HepG2 (cell line): Measurements from ENCODE around the gene NOVA2. TPM values are rescaled to one million over a fixed set of nuclear protein-coding genes. Genes with fewer than 3 reads are reported as not detected.

Experiments used
- ATAC-seq: fragments of 200-7000 bp; cut with Tn5 transposase; 3 replicates; pipeline ENCODE4 v1.9.1; 2020; ENCODE audit warnings: mild to moderate bottlenecking, moderate library complexity
- BruUV-seq: library from RNA; stranded (reverse); fragments of 400-500 nt; replicated peaks from 2 replicates; lab custom pipeline; 2021; lab: Mats Ljungman, UMichigan
- CTCF ChIA-PET: fragments of 300-600 bp; formaldehyde crosslinking; extraction: SDS; loops from one replicate; lab custom pipeline; 2021; ENCODE audit warnings: low total read pairs, inconsistent platforms, low intra/inter-chr PET ratio; lab: Yijun Ruan, JAX
- POLR2A ChIA-PET: fragments of 350-600 bp; sonication (Branson Sonifier 250); formaldehyde crosslinking; loops from one replicate; lab custom pipeline; 2020; ENCODE audit warnings: antibody characterized with exemption, inconsistent platforms; lab: Yijun Ruan, JAX
- DNase-seq: peaks from one replicate; pipeline ENCODE4 v3.0.0-alpha.2; 2015; ENCODE audit warnings: low spot score
- FAIRE-seq: peaks from 3 replicates; lab custom pipeline; 2011; peaks lifted over from hg19 to GRCh38; lab: Jason Lieb, UNC
- H2AFZ ChIP-seq: one replicate; pipeline ENCODE4 v1.6.1; 2011; ENCODE audit warnings: low read length, inconsistent platforms
- H3K27ac ChIP-seq: fragments of 300-600 bp; 3 replicates; pipeline ENCODE4 v1.8.0; 2011; ENCODE audit warnings: mixed run types, mild to moderate bottlenecking, mixed read lengths, low read length, inconsistent platforms; ENCODE audit not compliant: insufficient read depth; ENCODE audit errors: extremely low read length
- H3K27me3 ChIP-seq, 2 experiments: fragments of 200-600 bp in 1 of 2; 2 replicates in 1 of 2; 3 replicates in 1 of 2; pipeline versions ENCODE4 v1.6.0 to v1.8.0; 2011; ENCODE audit warnings: low read length in 2 of 2, mild to moderate bottlenecking in 2 of 2, moderate library complexity in 2 of 2, inconsistent platforms in 1 of 2; ENCODE audit not compliant: insufficient read depth in 2 of 2, control insufficient read depth in 1 of 2
- H3K36me3 ChIP-seq, 2 experiments: fragments of 200-600 bp in 1 of 2; replicated peaks in 1 of 2; 2 replicates in 1 of 2; 3 replicates in 1 of 2; pipeline versions ENCODE4 v1.5.1 to v1.8.0; 2011; ENCODE audit warnings: low read length in 2 of 2, inconsistent platforms in 1 of 2; ENCODE audit not compliant: insufficient read depth in 2 of 2, control insufficient read depth in 1 of 2
- H3K4me1 ChIP-seq: 2 replicates; pipeline ENCODE4 v1.5.1; 2012; ENCODE audit warnings: low read length, inconsistent platforms; ENCODE audit not compliant: insufficient read depth
- H3K4me2 ChIP-seq: 2 replicates; pipeline ENCODE4 v1.6.0; 2011; ENCODE audit warnings: low read depth, low read length, inconsistent platforms
- H3K4me3 ChIP-seq, 3 experiments: fragments of 200-600 bp in 1 of 3; sonication (generic), shearing (Covaris generic) in 1 of 3; replicated peaks in 1 of 3; 2 replicates each; pipeline ENCODE4 v1.5.1; 2011 to 2016; ENCODE audit warnings: low read length in 3 of 3, inconsistent platforms in 2 of 3, low read depth in 2 of 3, mild to moderate bottlenecking in 2 of 3, control low read depth in 1 of 3, mixed read lengths in 1 of 3; ENCODE audit not compliant: insufficient read depth in 1 of 3
- H3K79me2 ChIP-seq: one replicate; pipeline ENCODE4 v1.6.1; 2011; ENCODE audit warnings: low read length, inconsistent platforms; ENCODE audit not compliant: insufficient read depth
- H3K9ac ChIP-seq: 2 replicates; pipeline ENCODE4 v1.6.0; 2011; ENCODE audit warnings: mild to moderate bottlenecking, low read depth, low read length, inconsistent platforms; ENCODE audit not compliant: insufficient read depth
- H3K9me3 ChIP-seq: 2 replicates; pipeline ENCODE4 v1.5.1; 2012; ENCODE audit warnings: mild to moderate bottlenecking, low read length
- H4K20me1 ChIP-seq: 2 replicates; pipeline ENCODE4 v1.6.0; 2011; ENCODE audit warnings: inconsistent platforms, mild to moderate bottlenecking, low read length, moderate library complexity; ENCODE audit not compliant: insufficient read depth
- CSRNP1 ChIP-seq: sonication (generic); formaldehyde crosslinking; IDR thresholded peaks from 2 replicates; pipeline ENCODE4 v1.8.1; 2023; ENCODE audit warnings: mild to moderate bottlenecking, missing genetic modification reagents
- ELF3 ChIP-seq: IDR thresholded peaks from 2 replicates; pipeline ENCODE4 v1.6.1; 2016; ENCODE audit warnings: missing genetic modification reagents, missing compliant biosample characterization
- ETV6 ChIP-seq: sonication (generic); formaldehyde crosslinking; conservative IDR thresholded peaks from 2 replicates; pipeline ENCODE4 v1.4.0; 2020; ENCODE audit warnings: missing genetic modification reagents
- FOXK1 ChIP-seq: sonication (generic); formaldehyde crosslinking; IDR thresholded peaks from 2 replicates; pipeline ENCODE4 v1.4.0; 2020; ENCODE audit warnings: low read depth, missing genetic modification reagents, borderline replicate concordance
- KLF6 ChIP-seq: IDR thresholded peaks from 2 replicates; pipeline ENCODE4 v1.8.0; 2016; ENCODE audit warnings: missing biosample characterization, missing genetic modification reagents
- MEF2D ChIP-seq: sonication (generic); formaldehyde crosslinking; IDR thresholded peaks from 2 replicates; pipeline ENCODE4 v1.5.1; 2020; ENCODE audit warnings: mild to moderate bottlenecking, missing genetic modification reagents
- REPIN1 ChIP-seq: sonication (generic); formaldehyde crosslinking; IDR thresholded peaks from 2 replicates; pipeline ENCODE4 v1.8.0; 2022; ENCODE audit warnings: missing genetic modification reagents, low read depth, mild to moderate bottlenecking, borderline replicate concordance
- REST ChIP-seq, 2 experiments: IDR thresholded peaks; 2 replicates each; pipeline ENCODE4 v1.6.1; 2011 to 2012; ENCODE audit warnings: low read length in 2 of 2, borderline replicate concordance in 1 of 2, low read depth in 1 of 2, mild to moderate bottlenecking in 1 of 2, moderate library complexity in 1 of 2
- RFX1 ChIP-seq: fragments of 450-650 bp; IDR thresholded peaks from 2 replicates; pipeline ENCODE4 v1.6.1; 2017
- SOX13 ChIP-seq, 3 experiments: fragments of 450-650 bp in 1 of 3; sonication (generic) in 1 of 3; formaldehyde crosslinking in 1 of 3; IDR thresholded peaks in 2 of 3; conservative IDR thresholded peaks in 1 of 3; 2 replicates each; pipeline versions ENCODE4 v1.5.0 to v1.6.1; 2016 to 2020; ENCODE audit warnings: antibody characterized with exemption in 1 of 3, mild to moderate bottlenecking in 1 of 3, missing compliant biosample characterization in 1 of 3, missing genetic modification reagents in 1 of 3, moderate library complexity in 1 of 3
- WIZ ChIP-seq: sonication (generic); formaldehyde crosslinking; IDR thresholded peaks from 2 replicates; pipeline ENCODE4 v1.5.1; 2020; ENCODE audit warnings: mild to moderate bottlenecking, missing genetic modification reagents
- ZFP41 ChIP-seq: sonication (generic); formaldehyde crosslinking; IDR thresholded peaks from 2 replicates; pipeline ENCODE4 v1.4.0; 2020; ENCODE audit warnings: mild to moderate bottlenecking, missing genetic modification reagents, borderline replicate concordance
- ZNF335 ChIP-seq: sonication (generic); formaldehyde crosslinking; IDR thresholded peaks from 2 replicates; pipeline ENCODE4 v1.4.0; 2020; ENCODE audit warnings: missing genetic modification reagents
- ZNF891 ChIP-seq: sonication (generic); formaldehyde crosslinking; IDR thresholded peaks from 2 replicates; pipeline ENCODE4 v1.5.0; 2020; ENCODE audit warnings: mild to moderate bottlenecking, missing genetic modification reagents
- WGBS: methylation state at CpG from one replicate; pipeline ENCODE4 v1.1.6; 2017; ENCODE audit warnings: low lambda C conversion rate; 5-methylcytosine and 5-hydroxymethylcytosine counted together
- in situ Hi-C: cut with HindIII; loops from 2 replicates; pipeline ENCODE4 v1.10.0; 2017; ENCODE audit warnings: low pct_unique_long_range_greater_than_20kb; ENCODE audit not compliant: extremely low pct_ligation_motif_present
- intact Hi-C: fragments of 100-400 bp; cut with micrococcal nuclease; formaldehyde crosslinking; loops from one replicate; pipeline ENCODE4 v1.10.0; 2022; ENCODE audit not compliant: unreplicated experiment
- polyA plus RNA-seq, 8 experiments: library from polyadenylated mRNA; depleted of rRNA in 3 of 8; stranded (reverse) in 7 of 8; unstranded in 1 of 8; fragments of >200 nt; fragmentation: Illumina TruSeq in 4 of 8; extraction: Trizol in 4 of 8; gene quantifications; 2 replicates each; pipeline versions ENCODE4 v1.2.1 to v1.2.3, GENCODE V29; 2011 to 2016; ENCODE audit warnings: low read depth in 4 of 8, missing spikeins in 1 of 8, mixed read lengths in 1 of 8; ENCODE audit not compliant: insufficient read depth in 1 of 8
- total RNA-seq, 5 experiments: library from RNA; depleted of rRNA; stranded (reverse); fragments of >200 nt; fragmentation: Illumina TruSeq; extraction: Trizol; gene quantifications; 2 replicates each; pipeline ENCODE4 v1.2.3, GENCODE V29; 2016; ENCODE audit warnings: low read depth in 1 of 5
- TF ChIP-seq, protein P1 (sequence below): sonication (generic); formaldehyde crosslinking; IDR thresholded peaks from 2 replicates; pipeline ENCODE4 v1.5.0; 2020; ENCODE audit warnings: mild to moderate bottlenecking, missing genetic modification reagents

NOVA2 gene
- total and polyA plus RNA-seq, 2 of the 13 experiments (the other 11 are each of a cell fraction or from before 2014, with no cell fraction given) = not detected

- Histone ChIP-seq H3K27me3 (peaks cover 0 to 1% of the 10 kb centered on the region in 2 experiments; a peak in 2 of 5 replicates), H3K4me1 (no peaks in the 10 kb centered on the region), H3K9me3 (no peaks in the 10 kb centered on the region), H3K4me2 (no peak overlapping the region), H3K27ac (no peak overlapping the region), H3K79me2 (no peaks in the 10 kb centered on the region), H2AFZ (no peak overlapping the region), H3K4me3 (no peak overlapping the region), H4K20me1 (no peaks in the 10 kb centered on the region), H3K9ac (no peak overlapping the region), H3K36me3 (no peaks in the 10 kb centered on the region)
- ATAC-seq (peak; percentile 63), DNase-seq (no peak), FAIRE-seq (no peak)
- POLR2A ChIA-PET = no interaction called here
- intact Hi-C loops = no loop called here
- 45% methylated on average over 33 of the region's 43 CpGs for WGBS
- CTCF ChIA-PET = no interaction called here
- in situ Hi-C loops = no loop called here
- no TSS peak for BruUV-seq
- 0 out of 2 replicates have a peak, but pooled peaks have one; percentile 35 for TF ChIP-seq ELF3 (CRISPR knock-in tag)
- TF ChIP-seq ETV6 (CRISPR knock-in tag) = peak; percentile 64; the same call in 1 of the 2 replicates
- peak; percentile 63; the same call in 1 of the 2 replicates for TF ChIP-seq ZNF891 (CRISPR knock-in tag)
- no peak for TF ChIP-seq REPIN1 (CRISPR knock-in tag)
- TF ChIP-seq, protein P1, sequence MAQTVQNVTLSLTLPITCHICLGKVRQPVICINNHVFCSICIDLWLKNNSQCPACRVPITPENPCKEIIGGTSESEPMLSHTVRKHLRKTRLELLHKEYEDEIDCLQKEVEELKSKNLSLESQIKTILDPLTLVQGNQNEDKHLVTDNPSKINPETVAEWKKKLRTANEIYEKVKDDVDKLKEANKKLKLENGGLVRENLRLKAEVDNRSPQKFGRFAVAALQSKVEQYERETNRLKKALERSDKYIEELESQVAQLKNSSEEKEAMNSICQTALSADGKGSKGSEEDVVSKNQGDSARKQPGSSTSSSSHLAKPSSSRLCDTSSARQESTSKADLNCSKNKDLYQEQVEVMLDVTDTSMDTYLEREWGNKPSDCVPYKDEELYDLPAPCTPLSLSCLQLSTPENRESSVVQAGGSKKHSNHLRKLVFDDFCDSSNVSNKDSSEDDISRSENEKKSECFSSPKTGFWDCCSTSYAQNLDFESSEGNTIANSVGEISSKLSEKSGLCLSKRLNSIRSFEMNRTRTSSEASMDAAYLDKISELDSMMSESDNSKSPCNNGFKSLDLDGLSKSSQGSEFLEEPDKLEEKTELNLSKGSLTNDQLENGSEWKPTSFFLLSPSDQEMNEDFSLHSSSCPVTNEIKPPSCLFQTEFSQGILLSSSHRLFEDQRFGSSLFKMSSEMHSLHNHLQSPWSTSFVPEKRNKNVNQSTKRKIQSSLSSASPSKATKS (CRISPR knock-in tag) = no peak
- TF ChIP-seq SOX13 (IDR thresholded peaks at IDR 0.05) = no peak
- TF ChIP-seq SOX13 (CRISPR knock-in tag; conservative IDR thresholded peaks at IDR 0.05 in 1 of 2, IDR thresholded peaks at IDR 0.05 in 1 of 2) = 0 out of 4 replicates have a peak, but pooled peaks of 1 of the 2 experiments have one; percentile 19
- TF ChIP-seq ZFP41 = no peak
- no peak for TF ChIP-seq MEF2D
- 0 out of 2 replicates have a peak, but pooled peaks have one; percentile 64 for TF ChIP-seq ZNF335 (CRISPR knock-in tag)
- peak; percentile 94 for TF ChIP-seq KLF6 (CRISPR knock-in tag)
- peak; percentile 41 for TF ChIP-seq RFX1
- TF ChIP-seq CSRNP1 (CRISPR knock-in tag) = 0 out of 2 replicates have a peak, but pooled peaks have one; percentile 47
- TF ChIP-seq FOXK1 (CRISPR knock-in tag) = peak; percentile 45; the same call in 1 of the 2 replicates
- TF ChIP-seq REST (IDR thresholded peaks at IDR 0.05; ENCODE audit: borderline replicate concordance in 1 of 2, low read depth in 1 of 2, low read length in 2 of 2) = peak in 1 of 2 experiments; percentile 98
- peak; percentile 92 for TF ChIP-seq WIZ
Observed at GRCh38 chr19:45952686-45953505, 20.8 kb downstream of the NOVA2 start.
